HG02870 (cell line): ENCODE measurements around the gene TNFAIP8L3.
"Not testable (repeated sequence)": the region's sequence is repeated elsewhere in the genome, so short reads cannot be mapped to it uniquely, and the experiment has no call there.

ENCODE experiments used
- ATAC-seq: cut with Tn5 transposase; IDR thresholded peaks from one replicate; pipeline ENCODE4 v1.9.1; 2021; ENCODE audit warnings: mild to moderate bottlenecking, moderate library complexity; ENCODE audit not compliant: unreplicated experiment

Gene TNFAIP8L3

GRCh38 chr15:51065781-51066180 is 28.9 kb downstream of the TNFAIP8L3 start:
- ATAC-seq = no peak

- no peak for ATAC-seq
Observed at GRCh38 chr15:51065261-51065660, 29.4 kb downstream of the TNFAIP8L3 start.

DNA sequence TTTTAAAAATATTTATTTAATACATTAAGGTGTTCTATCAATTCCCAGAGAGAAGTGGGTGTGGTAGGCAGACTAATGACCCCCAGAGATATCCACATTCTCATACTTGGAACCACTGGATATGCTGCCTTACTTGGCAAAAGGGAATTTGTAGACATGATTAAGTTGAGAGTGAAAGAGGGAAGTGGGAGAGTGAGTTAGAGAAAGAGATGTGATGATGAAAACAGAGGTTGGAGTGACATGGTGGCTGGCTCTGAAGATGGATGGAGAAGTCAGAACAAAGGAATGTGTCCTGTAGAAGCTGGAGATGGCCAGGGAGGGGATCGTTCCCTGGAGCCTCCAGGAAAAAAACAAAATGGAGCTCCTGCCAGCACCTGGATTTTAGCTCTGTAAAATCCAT is 32.0 kb downstream of the TNFAIP8L3 start:
- no peak for ATAC-seq

DNA sequence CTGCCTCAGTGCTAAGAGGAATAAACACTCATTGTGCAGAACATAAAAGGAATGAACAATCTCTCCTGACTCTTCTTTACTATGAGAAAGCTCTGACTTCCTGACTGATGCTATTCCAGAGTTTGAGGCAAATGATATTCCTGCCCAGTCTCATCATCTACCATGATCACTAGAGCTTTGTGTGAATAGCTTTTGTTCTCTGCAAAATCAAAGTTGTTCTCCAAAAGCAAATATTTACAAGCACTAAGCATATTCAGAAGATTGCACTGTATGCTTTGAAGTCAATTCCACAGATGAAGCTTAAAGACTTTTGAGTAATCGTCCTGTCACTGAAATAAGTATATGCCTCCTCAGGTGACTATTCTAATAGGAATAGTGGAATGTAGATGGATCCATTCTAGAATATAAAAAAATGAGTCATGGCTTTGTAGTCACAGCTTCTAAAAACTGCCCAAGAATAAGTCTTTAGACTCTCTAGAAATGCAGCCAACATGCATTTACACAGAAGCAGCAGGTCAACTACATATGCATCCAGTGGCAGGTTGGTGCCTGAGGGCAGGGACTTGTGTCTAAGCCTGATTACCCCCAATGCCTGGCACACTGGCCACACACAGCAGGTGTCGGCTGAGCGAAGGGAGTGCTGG is 34.6 kb downstream of the TNFAIP8L3 start:
- ATAC-seq = no peak

DNA sequence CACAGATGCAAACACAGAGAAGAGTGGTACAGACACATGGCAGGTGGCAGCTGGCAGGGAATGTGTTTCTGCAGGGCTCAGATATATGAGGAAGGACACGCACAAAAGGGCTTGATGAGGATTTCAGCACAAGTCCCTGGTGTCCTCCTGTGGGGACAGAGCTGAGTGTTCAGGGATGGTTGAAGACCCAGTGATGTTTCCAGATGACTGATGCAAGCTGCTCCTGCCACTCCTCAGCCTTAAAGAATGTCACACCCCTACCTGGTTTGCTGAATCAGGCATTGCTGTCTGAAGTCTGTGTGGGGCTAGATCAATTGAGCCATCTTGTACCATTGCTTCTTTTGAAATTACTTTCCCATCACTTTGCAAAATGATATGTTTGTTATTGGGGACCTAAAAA is 40.2 kb downstream of the TNFAIP8L3 start:
- no peak for ATAC-seq

DNA sequence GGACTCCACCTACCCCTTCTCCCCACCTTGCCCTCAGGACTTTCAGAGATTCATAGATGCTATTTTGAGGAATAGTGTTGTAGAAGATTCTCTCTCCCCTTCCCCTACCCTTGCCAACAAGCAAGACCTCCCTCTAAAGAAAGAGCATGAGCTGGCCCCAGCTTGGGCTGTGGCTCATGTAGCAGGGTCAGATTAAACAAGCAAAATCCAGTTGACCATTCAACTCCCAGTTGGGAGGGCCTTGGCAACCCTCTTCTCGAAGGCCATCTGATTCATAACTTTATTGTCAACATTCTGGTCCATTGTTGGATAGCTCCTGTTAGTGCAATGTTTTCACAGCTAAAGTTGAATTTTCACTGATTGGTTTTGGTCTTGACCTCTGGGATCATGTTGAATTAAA is 41.1 kb downstream of the TNFAIP8L3 start:
- ATAC-seq = no peak

DNA sequence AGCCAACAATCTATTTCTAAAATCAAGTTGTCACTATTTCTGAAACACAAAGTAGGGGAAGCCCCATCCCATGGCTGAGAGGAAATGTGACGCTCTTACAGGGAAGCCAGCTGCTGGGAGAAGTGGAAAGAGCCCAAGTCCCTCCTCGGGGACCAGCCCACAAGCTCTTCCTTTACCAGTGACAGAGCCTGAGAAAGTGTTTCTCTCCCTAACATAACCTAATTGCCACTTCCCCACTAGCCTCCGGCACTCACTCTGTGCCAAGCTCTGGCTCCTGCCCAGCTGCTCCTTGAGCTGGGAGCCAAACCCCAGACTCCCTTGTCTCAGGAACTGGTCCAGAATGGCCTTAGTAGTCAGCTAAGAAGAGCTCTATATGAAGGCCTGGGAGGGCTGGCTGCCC is 42.9 kb downstream of the TNFAIP8L3 start:
- ATAC-seq = no peak

GRCh38 chr15:51049081-51049480 is 45.6 kb downstream of the TNFAIP8L3 start:
- no peak for ATAC-seq

GRCh38 chr15:51048308-51048707 is 46.4 kb downstream of the TNFAIP8L3 start:
- ATAC-seq = no peak

DNA sequence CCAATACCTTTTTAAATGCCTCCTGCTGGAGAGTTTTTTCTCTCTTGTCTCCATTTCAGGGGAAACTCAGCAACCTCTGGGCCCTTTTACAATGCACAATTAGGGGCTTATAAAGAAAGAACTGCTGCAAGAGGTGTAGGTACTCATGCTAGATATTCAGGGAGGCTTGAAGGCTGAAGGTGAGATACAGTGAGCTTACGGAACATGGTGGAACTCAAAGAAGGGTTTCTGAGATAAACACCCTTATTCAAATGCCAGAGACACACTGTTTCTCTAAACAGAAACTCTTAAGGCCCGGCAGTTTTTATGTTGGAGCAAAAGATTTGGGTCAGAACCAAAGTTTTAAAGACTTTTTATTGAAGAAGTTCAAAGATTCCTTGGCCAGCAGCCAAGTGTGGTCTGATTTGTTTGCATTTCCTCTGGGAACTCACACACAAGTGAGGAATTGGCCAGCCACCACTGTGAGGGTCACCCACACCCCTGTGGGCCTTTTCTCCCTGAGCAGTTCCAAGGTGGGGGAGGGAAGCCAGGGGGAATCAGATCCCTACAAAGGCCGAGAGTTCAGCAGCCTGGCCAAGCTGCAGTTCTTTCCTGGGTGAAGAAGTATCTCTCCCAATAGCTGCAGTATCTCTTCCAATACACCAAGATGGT is 47.8 kb downstream of the TNFAIP8L3 start:
- no peak for ATAC-seq

DNA sequence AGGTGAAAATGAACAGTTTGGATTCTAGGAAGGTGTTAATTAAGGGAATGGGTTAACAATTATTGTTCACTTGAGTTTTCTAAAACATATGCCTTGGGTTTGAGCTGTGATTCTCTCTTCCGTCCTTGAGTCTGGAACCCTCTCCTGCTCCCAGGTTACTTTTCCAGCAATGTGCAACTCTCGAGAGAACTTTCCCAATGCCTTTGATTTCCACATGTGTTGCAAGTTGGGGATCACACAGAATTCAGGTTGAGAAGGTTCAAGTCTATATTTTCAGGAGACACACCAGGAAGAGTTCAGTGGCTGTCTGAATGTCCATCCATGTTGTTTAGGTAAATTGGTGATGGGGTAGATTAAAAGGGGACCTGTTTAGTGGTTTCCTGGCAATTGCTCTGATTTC is 48.7 kb downstream of the TNFAIP8L3 start:
- no peak for ATAC-seq

DNA sequence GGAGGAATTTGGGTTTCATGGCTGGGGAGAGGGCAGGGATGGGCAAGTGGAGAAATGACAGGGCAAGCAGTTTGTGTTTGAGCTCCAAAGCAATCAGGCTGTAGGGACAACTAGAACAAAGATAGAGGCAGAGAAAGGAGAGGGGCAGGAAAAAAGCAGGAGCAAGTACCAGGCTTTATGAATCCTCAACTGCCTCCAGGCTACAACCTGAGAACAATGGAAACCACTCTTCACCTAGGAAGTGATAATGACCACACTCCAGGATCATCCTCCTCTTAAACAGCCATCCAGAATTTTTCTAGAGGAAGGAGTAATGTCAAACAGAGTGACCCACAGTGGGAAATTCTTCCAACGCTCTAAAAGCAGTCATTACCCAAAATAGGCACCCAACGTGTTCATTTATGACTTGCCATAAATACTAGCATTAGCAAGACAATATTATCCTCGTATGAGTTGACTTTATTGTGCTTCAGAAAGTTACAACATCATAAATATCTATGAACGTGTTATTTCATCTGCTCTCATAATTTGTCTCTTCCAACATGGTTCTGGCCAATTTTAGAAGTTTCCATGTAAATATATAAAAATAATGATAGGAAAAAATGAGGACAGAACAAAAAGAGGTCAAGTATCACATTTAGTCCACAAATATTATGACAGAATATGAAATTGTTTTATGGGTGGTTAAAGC is 50.5 kb downstream of the TNFAIP8L3 start:
- no peak for ATAC-seq

DNA sequence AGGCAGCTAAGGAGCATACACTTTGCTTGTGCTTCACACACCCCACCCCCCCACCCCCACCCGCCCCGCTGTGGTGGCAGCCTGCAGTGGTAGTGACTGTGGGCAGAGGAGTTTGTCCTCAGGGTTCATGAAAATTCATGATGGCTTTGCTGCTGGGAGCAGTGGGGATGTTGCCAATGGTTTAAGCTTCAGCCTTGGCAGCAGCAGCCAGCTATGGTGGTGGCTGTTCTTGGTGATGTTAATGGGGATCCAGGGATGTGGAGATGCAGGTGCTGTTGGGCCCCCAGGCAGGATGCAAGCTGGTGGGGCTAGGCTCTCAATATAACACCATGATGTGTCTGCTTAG is 55.8 kb downstream of the TNFAIP8L3 start:
- ATAC-seq = no peak

- no peak for ATAC-seq
Observed at GRCh38 chr15:51038162-51038973, 56.3 kb downstream of the TNFAIP8L3 start.

DNA sequence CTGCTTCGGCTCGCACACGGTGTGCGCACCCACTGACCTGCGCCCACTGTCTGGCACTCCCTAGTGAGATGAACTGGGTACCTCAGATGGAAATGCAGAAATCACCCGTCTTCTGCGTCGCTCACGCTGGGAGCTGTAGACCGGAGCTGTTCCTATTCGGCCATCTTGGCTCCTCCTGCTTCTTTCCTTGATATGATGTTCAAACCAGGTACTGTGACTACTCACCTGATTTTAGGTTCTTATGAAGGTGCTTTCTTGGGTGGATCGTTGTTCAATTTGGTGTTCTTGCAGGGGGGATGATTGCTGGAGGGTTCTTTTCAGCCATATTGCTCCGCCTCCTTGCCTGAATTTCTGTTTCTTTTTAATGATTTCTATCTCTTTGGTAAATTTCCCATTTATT is 57.2 kb downstream of the TNFAIP8L3 start:
- not testable (repeated sequence) for ATAC-seq

- no peak for ATAC-seq
Observed at GRCh38 chr15:51030649-51031316, 63.9 kb downstream of the TNFAIP8L3 start.

- ATAC-seq = no peak
Observed at GRCh38 chr15:51025454-51025846, 69.3 kb downstream of the TNFAIP8L3 start.

DNA sequence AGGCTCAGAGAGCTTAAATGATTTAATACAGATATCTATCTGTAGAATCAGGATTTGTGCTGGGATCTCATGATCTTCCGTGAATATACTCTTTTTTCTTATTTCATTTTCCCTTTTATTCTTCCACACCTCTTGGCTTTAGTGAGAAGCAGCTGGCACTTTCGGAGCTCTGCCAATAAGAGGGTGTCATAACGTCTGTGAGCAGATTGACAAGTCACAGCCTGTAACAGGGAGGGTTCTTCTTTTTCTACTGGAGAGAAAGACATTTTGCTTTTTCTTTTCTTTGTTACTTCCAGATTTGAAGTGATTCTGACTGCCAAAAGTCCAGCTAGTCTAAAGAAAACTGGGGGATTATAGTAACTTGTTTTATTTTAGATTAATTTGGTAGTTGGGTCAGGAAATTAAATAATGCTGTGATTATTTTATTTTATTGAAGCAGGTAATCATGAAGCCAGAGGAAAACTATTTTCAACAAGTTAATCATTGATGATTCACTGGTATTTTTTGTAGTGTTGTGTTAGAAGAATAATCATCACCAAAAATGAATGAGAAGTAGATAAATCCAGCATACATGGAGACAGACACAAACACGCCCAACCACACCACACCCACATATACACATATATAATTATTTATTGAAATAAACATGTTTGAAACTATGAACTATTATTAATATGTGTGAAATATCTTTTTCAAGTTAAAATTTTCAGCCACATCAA is 69.8 kb downstream of the TNFAIP8L3 start:
- ATAC-seq = no peak

GRCh38 chr15:51023499-51023898 is 71.2 kb downstream of the TNFAIP8L3 start:
- ATAC-seq = no peak

- no peak for ATAC-seq
Observed at GRCh38 chr15:51022206-51022605, 72.5 kb downstream of the TNFAIP8L3 start.
